WTC11 (cell line): ENCODE data around the gene TNFRSF4. TPM values are rescaled to one million over a fixed set of nuclear protein-coding genes. Genes with fewer than 3 reads are reported as not detected.

Experiments used
- ATAC-seq: fragments of 200-7000 bp; cut with Tn5 transposase; 2 replicates; pipeline ENCODE4 v1.10.0; 2021; ENCODE audit warnings: mild to moderate bottlenecking, moderate library complexity
- CTCF ChIA-PET: fragments of 300-600 bp; sonication (Branson Sonifier 250); formaldehyde crosslinking; loops from one replicate; lab custom pipeline; 2021; ENCODE audit warnings: antibody characterized with exemption; lab: Charles Lee
- POLR2A ChIA-PET: fragments of 350-600 bp; sonication (Branson Sonifier 250); formaldehyde crosslinking; loops from one replicate; lab custom pipeline; 2021; ENCODE audit warnings: antibody characterized with exemption; lab: Charles Lee
- DNase-seq: peaks from one replicate; pipeline ENCODE4 v3.0.0; 2021; ENCODE audit warnings: low spot score
- H3K27ac Mint-ChIP-seq: 2 replicates; pipeline ENCODE4 v1.8.0; 2021; ENCODE audit warnings: mixed read lengths
- H3K27me3 Mint-ChIP-seq: 2 replicates; pipeline ENCODE4 v1.8.0; 2021; ENCODE audit warnings: low read depth, mild to moderate bottlenecking, moderate library complexity, mixed read lengths
- H3K36me3 Mint-ChIP-seq: 2 replicates; pipeline ENCODE4 v1.8.0; 2021; ENCODE audit warnings: mixed read lengths
- H3K4me1 Mint-ChIP-seq: 2 replicates; pipeline ENCODE4 v1.8.0; 2022; ENCODE audit warnings: mixed read lengths
- H3K4me3 Mint-ChIP-seq: 2 replicates; pipeline ENCODE4 v1.8.0; 2021; ENCODE audit warnings: mild to moderate bottlenecking, moderate library complexity, mixed read lengths
- H3K9me3 Mint-ChIP-seq: 2 replicates; pipeline ENCODE4 v1.8.0; 2021; ENCODE audit warnings: mixed read lengths
- AFF4 ChIP-seq: sonication (generic); formaldehyde crosslinking; IDR thresholded peaks from 2 replicates; pipeline ENCODE4 v1.8.1; 2023; ENCODE audit warnings: mild to moderate bottlenecking, missing genetic modification reagents, borderline replicate concordance
- ARID4B ChIP-seq: sonication (generic); formaldehyde crosslinking; IDR thresholded peaks from 2 replicates; pipeline ENCODE4 v1.8.0; 2023; ENCODE audit warnings: missing genetic modification reagents, mild to moderate bottlenecking, borderline replicate concordance
- ATF1 ChIP-seq: sonication (generic); formaldehyde crosslinking; IDR thresholded peaks from 2 replicates; pipeline ENCODE4 v1.8.1; 2023; ENCODE audit warnings: mild to moderate bottlenecking, moderate library complexity, missing genetic modification reagents
- CBFB ChIP-seq: sonication (generic); formaldehyde crosslinking; IDR thresholded peaks from 2 replicates; pipeline ENCODE4 v1.8.1; 2022; ENCODE audit warnings: mild to moderate bottlenecking, low read depth, missing genetic modification reagents
- CREB1 ChIP-seq: sonication (generic); formaldehyde crosslinking; IDR thresholded peaks from 2 replicates; pipeline ENCODE4 v1.8.0; 2023; ENCODE audit warnings: mild to moderate bottlenecking, missing genetic modification reagents
- E2F5 ChIP-seq: sonication (generic); formaldehyde crosslinking; IDR thresholded peaks from 2 replicates; pipeline ENCODE4 v1.8.1; 2022; ENCODE audit warnings: mild to moderate bottlenecking, moderate library complexity, missing genetic modification reagents
- ERG ChIP-seq: fragments of 250-450 bp; sonication (Bioruptor Pico); IDR thresholded peaks from 2 replicates; pipeline ENCODE4 v1.8.0; 2021; ENCODE audit warnings: mild to moderate bottlenecking
- FOXP1 ChIP-seq: sonication (generic); formaldehyde crosslinking; IDR thresholded peaks from 2 replicates; pipeline ENCODE4 v1.8.0; 2022; ENCODE audit warnings: missing genetic modification reagents, mild to moderate bottlenecking, moderate library complexity, borderline replicate concordance
- GABPB1 ChIP-seq: sonication (generic); formaldehyde crosslinking; IDR thresholded peaks from 2 replicates; pipeline ENCODE4 v1.8.1; 2023; ENCODE audit warnings: mild to moderate bottlenecking, missing genetic modification reagents
- MAX ChIP-seq: sonication (generic); formaldehyde crosslinking; IDR thresholded peaks from 2 replicates; pipeline ENCODE4 v1.8.0; 2022; ENCODE audit warnings: mild to moderate bottlenecking, missing genetic modification reagents
- RELA ChIP-seq: sonication (generic); formaldehyde crosslinking; IDR thresholded peaks from 2 replicates; pipeline ENCODE4 v1.8.1; 2022; ENCODE audit warnings: missing genetic modification reagents, mild to moderate bottlenecking, borderline replicate concordance
- TEAD1 ChIP-seq: sonication (generic); formaldehyde crosslinking; IDR thresholded peaks from 2 replicates; pipeline ENCODE4 v1.8.0; 2022; ENCODE audit warnings: mild to moderate bottlenecking, missing genetic modification reagents
- ZBTB21 ChIP-seq: sonication (generic); formaldehyde crosslinking; IDR thresholded peaks from 2 replicates; pipeline ENCODE4 v1.8.1; 2023; ENCODE audit warnings: mild to moderate bottlenecking, missing genetic modification reagents, borderline replicate concordance
- ZNF138 ChIP-seq: sonication (generic); formaldehyde crosslinking; conservative IDR thresholded peaks from 2 replicates; pipeline ENCODE4 v1.8.1; 2022; ENCODE audit warnings: mild to moderate bottlenecking, moderate library complexity, missing genetic modification reagents
- ZNF416 ChIP-seq: fragments of 250-450 bp; sonication (Bioruptor Pico); IDR thresholded peaks from 2 replicates; pipeline ENCODE4 v1.9.0; 2021; ENCODE audit warnings: mild to moderate bottlenecking, inconsistent platforms
- ZNF425 ChIP-seq: fragments of 250-450 bp; sonication (Bioruptor Pico); conservative IDR thresholded peaks from 2 replicates; pipeline ENCODE4 v1.9.0; 2021; ENCODE audit warnings: mild to moderate bottlenecking
- ZNF532 ChIP-seq: fragments of 250-450 bp; sonication (Bioruptor Pico); IDR thresholded peaks from 2 replicates; pipeline ENCODE4 v1.9.0; 2021; ENCODE audit warnings: mild to moderate bottlenecking, borderline replicate concordance
- total RNA-seq: library from RNA; stranded (reverse); gene quantifications from 3 replicates; pipeline ENCODE4 v1.2.3, GENCODE V29; 2021

The TNFRSF4 gene
- total RNA-seq, 1 experiment from 2014 or later, result 0.33 TPM

- TF ChIP-seq MAX (no peak), ATF1 (CRISPR knock-in tag) (no peak)
- TF ChIP-seq, all 79 proteins: peak for 0
Observed at GRCh38 chr1:1226566-1227362, 12.8 kb upstream of the TNFRSF4 start (continued).

- H3K4me3 Mint-ChIP-seq, result no peak overlapping the region
- no peak for DNase-seq
- H3K36me3 Mint-ChIP-seq, result peaks cover 22% of the 10 kb centered on the region
- ChIA-PET POLR2A (no interaction called here), CTCF (no interaction called here)
- no peaks in the 10 kb centered on the region for H3K27me3 Mint-ChIP-seq
- H3K27ac Mint-ChIP-seq, result peak overlapping the region; percentile 55
- no peaks in the 10 kb centered on the region for H3K9me3 Mint-ChIP-seq
- H3K4me1 Mint-ChIP-seq, result peaks cover 4% of the 10 kb centered on the region
- ATAC-seq, result no peak
- no peak for TF ChIP-seq ZNF425 (CRISPR knock-in tag)
- TF ChIP-seq TEAD1 (CRISPR knock-in tag), result no peak
- no peak for TF ChIP-seq CREB1 (CRISPR knock-in tag)
- no peak for TF ChIP-seq ZNF416 (CRISPR knock-in tag)
- no peak for TF ChIP-seq AFF4 (CRISPR knock-in tag)
- TF ChIP-seq E2F5, result no peak
- no peak for TF ChIP-seq ZBTB21 (CRISPR knock-in tag)
- TF ChIP-seq ERG (CRISPR knock-in tag), result no peak
- no peak for TF ChIP-seq ARID4B
- TF ChIP-seq ZNF138 (CRISPR knock-in tag), result no peak
- TF ChIP-seq ZNF532 (CRISPR knock-in tag), result no peak
- TF ChIP-seq CBFB (CRISPR knock-in tag), result no peak
- no peak for TF ChIP-seq RELA (CRISPR knock-in tag)
- no peak for TF ChIP-seq GABPB1 (CRISPR knock-in tag)
- no peak for TF ChIP-seq FOXP1 (CRISPR knock-in tag)
Observed at GRCh38 chr1:1225913-1226312, 12.0 kb upstream of the TNFRSF4 start.
